Measurements from ENCODE around the gene NRP2.

GRCh38 chr2:205655779-205656456 is 26.4 kb upstream of the NRP2 start:
- TF ChIP-seq ZNF274 (IDR thresholded peaks at IDR 0.05; ENCODE audit: low read depth, low read length) (no peak), YY1 (IDR thresholded peaks at IDR 0.05; ENCODE audit: insufficient read depth, insufficient read length) (no peak)

Measured in NT2/D1 (cell line).